HG02970 (cell line): Measurements from ENCODE around the gene EP400.

Experiments used
- ATAC-seq: cut with Tn5 transposase; IDR thresholded peaks from one replicate; pipeline ENCODE4 v1.9.1; 2021; ENCODE audit warnings: mild to moderate bottlenecking, moderate library complexity, moderate number of reproducible peaks; ENCODE audit not compliant: unreplicated experiment, low FRiP score

The EP400 gene

GRCh38 chr12:132061641-132062430 lies 112.1 kb downstream of the EP400 start:
- no peak for ATAC-seq

- ATAC-seq: no peak
These were observed 112.7 kb downstream of the EP400 start for GRCh38 chr12:132062481-132062880.

DNA sequence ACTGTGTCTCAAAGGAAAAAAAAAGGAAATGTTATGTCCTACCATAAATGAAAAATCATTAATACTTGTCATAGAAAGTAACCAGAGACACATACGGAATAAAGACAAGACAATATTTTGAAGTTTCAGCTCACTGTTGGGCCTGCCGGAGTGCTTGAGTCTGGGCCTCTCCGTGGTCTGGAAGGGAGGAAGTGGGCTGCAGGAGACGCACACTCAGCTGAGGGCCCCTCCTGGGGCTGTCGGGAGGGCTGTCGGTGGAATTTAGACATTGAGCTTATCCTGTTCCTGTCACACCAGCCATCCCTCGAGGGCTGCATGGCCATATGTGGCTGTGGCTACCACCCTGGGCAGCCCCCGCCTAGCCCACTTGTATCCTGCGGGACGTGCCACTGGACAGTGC lies 113.7 kb downstream of the EP400 start:
- no peak for ATAC-seq

DNA sequence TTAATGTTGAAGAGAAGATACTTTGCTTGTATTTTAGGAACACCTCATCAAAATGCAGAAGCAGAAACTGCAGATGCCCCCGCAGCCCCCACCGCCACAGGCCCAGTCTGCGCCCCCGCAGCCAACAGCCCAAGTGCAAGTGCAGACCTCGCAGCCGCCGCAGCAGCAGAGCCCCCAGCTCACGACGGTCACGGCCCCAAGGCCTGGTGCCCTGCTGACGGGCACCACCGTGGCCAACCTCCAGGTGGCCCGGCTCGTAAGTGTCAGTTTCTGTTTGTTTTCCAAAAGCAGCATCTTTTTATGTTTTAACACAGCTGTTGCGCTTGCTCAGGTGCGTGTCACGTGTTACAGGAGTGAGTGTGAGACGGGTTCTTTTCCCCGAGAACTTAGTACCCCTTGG lies 114.9 kb downstream of the EP400 start:
- ATAC-seq: no peak

GRCh38 chr12:132065203-132065602 lies 115.5 kb downstream of the EP400 start:
- no peak for ATAC-seq

DNA sequence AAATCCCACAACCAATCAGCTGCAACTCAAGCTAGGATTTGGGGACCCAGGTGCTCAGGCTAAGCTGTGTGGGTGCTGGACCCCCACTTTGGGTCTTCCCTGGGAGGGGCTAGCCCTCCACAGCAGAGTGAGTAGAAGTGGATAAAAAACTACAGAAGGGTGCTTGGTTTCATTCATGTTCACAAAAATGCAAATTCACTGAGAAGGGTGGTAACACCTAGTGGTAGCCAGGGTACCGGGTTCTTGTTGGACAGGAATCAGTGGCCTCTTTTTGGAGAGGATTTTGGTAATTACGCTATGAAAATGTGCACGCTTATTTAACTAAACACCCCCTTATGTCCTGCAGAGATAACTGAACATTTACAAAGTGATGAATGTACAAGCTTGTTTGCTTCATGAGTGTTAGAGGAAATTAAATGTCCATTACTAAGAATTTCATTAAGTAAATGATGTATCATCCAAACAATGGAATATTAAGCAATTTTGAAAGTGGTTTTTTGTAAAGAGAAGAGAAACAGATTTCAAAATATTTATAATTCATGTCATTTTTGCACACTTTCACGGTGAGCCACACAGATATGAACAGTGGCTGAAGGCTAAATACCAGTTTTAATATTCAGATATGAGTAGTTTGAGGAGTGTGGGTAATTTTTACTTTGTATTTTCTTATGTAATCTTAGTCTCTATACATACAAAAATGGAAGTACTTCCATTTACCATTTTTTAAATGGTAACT lies 116.0 kb downstream of the EP400 start:
- ATAC-seq: peak; percentile 4

DNA sequence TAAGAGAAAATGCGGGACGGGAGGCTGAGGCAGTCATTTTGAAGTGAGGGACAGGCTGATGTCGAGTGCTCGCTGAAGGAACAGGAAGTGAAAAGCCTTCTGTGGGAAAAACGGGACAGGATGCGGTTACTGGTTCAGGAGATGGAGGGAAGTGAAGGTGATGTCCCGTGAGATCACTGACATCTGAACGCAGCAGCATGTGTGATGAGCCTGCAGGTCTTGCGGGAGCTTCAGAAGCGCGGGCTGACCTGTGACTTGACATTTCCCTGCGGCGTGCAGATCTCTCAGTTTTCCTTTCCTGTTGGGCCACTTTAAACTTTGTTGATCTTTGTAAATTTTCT lies 116.6 kb downstream of the EP400 start:
- ATAC-seq: peak; percentile 36

DNA sequence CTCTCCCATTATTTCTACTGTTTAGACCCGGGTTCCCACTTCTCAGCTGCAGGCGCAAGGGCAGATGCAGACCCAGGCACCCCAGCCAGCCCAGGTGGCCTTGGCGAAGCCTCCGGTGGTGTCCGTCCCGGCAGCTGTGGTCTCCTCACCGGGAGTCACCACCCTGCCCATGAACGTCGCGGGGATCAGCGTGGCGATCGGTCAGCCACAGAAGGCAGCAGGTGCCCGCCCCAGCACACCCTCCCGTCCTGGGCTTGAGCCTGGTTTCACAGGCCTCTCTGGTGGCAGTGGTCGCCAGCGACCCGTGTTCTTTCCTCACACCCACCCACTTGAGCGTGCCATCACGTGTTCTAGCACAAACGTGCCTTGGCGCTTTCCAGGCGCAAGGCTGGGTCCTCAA lies 117.0 kb downstream of the EP400 start:
- no peak for ATAC-seq

GRCh38 chr12:132067182-132067581 lies 117.4 kb downstream of the EP400 start:
- ATAC-seq: no peak

DNA sequence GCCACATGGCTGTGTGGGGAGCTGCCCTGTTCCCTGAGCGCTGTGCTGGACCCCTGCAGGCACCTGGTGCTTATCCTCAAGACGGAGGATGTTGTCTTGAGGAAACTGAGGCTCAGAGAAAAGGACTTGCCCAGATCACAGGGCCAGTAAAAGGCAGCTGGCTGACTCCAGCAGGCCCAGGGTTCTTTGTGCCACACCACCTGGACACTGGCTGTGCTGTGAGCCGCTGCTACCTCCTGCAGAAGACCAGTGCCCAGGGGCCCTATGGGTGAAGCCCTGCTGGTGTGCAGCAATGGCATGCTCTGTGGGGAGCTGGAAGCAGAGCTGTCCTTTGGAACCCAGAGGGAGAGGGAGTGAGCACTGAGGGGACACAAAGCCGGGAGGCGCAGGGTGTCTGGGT lies 118.5 kb downstream of the EP400 start:
- ATAC-seq: no peak

DNA sequence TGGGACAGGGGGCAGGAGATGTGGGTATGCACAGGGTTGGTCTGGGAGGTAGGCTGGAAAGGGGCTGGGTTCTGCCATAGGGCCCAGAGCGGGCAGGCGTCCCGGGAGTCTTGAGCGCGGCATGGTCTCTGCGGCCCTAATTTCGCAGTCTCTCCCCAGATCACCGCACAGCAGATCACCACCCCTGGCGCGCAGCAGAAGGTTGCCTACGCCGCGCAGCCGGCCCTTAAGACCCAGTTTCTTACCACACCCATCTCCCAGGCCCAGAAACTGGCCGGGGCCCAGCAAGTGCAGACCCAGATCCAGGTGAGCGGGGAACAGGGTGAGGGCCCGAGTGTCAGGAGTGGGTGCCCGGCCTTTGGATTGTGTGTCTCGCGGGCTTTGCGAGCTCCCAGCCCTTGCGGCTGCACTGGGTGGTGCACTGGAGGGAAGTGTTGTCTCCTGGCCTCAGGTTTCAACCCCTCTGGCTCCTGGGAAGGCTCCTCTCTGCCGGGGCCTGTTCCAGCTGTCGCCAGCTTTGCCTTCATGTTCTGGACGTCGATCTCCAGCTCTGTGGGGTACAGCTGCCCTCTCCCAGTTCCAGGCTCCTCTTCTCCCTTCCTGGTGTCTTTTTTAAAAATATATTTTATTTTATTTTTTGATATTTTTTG lies 119.7 kb downstream of the EP400 start:
- ATAC-seq: no peak

DNA sequence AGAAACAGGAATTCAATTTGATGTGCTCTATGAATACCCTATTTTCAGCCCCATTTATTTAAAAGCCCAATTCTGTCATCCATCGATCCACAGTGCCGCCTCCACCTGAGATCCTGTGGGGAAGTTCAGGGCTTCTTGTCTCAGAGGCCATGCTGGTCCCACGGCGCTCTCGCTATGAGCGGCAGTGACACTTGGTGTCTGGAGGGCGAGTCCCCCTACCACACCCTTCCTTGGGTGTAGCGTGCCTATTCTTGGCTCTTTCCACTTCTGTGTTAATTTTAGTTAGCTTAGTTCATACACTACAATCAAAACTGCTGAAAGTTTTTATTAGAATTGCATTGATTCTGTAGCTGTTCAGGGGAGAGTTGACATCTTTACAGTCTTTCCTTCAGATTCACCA lies 120.6 kb downstream of the EP400 start:
- no peak for ATAC-seq

GRCh38 chr12:132071040-132071810 lies 121.5 kb downstream of the EP400 start:
- ATAC-seq: no peak

- ATAC-seq: no peak
These were observed 122.2 kb downstream of the EP400 start for GRCh38 chr12:132071830-132072384.

DNA sequence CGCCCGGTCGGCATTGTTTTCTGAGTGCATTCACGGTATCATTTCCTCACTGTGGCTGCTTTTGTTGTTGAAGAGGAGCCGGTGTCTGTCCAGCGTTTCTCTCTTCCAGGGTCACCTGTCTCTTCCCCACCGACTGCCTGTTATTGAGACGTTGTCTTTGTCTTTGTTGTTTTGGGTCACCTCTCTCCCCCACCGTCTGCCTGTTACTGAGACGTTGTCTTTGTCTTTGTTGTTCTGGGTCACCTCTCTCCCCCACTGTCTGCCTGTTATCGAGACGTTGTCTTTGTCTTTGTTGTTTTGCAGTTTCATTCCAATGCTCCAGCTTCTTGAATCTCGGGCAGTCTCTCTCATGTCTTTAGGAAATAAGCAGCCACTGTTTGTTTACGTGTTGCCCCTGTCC lies 124.5 kb downstream of the EP400 start:
- no peak for ATAC-seq

DNA sequence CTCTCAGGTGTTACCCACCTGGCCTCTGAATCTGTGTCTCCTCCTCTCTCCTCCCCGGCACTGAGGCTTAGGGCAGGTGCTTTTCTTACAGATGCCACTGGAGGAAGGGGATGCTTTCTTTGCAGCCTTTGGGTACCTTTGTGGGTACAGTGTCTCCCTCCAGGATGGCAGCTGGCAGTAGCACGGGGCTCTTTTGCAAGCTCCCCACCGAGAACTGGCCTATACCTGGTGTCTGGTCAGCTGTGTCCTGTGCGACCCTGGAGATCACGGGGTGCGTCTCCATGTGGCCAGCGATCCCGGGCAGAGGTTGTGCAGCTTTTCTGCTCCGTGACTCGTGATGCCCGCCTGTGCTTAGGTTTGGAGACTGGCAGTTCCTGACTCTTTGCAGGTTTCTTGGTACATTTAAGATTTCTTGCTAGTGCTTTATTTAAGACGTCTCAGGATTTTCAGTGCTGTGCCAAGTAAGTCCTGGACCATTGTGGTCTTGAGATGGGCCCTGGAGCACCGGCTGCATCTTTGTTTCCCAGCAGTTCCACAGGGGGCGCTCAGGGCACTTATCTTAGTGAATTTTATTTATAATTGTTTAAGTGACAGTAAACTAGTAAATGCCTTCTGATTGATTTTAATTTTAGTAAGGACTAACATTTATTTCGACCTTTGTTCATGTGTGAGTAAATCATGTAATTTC lies 125.4 kb downstream of the EP400 start:
- no peak for ATAC-seq

GRCh38 chr12:132075714-132076553 lies 126.2 kb downstream of the EP400 start:
- ATAC-seq: no peak

- ATAC-seq: no peak
These were observed 127.0 kb downstream of the EP400 start for GRCh38 chr12:132076711-132077110.
